Dermis microvascular lymphatic vessel endothelial cell (primary cell): ENCODE measurements around the gene LRFN2. TPM values are rescaled to one million over a fixed set of nuclear protein-coding genes. Genes with fewer than 3 reads are reported as not detected.
A peak's percentile ranks its signal among the peaks of the same experiment; 100 is the strongest.

Source experiments
- DNase-seq, 2 donors: peaks; one replicate each; pipeline versions ENCODE4 v3.0.0 to v3.0.0-alpha.2; 2010; ENCODE audit warnings: low read depth in 2 of 2
- total RNA-seq: library from RNA; depleted of rRNA; stranded (reverse); fragments of >200 nt; gene quantifications from 2 replicates; pipeline ENCODE4 v1.2.1, GENCODE V29; 2014

LRFN2 gene
- total RNA-seq, 1 donor from 2014 or later: not detected

- no peak for DNase-seq
Observed at GRCh38 chr6:40379811-40380210, 207.4 kb downstream of the LRFN2 start.

DNA sequence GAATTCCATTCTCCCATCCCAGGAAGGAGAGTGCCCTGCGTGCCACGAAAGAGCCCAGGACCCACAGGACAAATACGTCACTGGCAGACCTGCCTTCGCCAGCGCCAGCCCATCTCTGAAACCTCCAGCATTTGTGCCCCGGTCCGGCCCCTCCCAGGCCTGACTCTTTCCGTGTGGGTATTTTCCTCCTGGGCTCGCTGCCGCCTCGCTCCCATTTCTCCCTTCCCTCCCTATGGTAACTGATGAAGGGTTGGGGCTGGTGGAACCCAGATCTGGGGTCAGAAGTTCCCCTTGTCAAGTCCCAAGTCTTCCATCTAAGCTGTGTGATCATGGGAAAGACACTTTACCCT is 208.5 kb downstream of the LRFN2 start:
- no peak for DNase-seq

- DNase-seq: no peak
Observed at GRCh38 chr6:40378071-40378724, 209.0 kb downstream of the LRFN2 start.

GRCh38 chr6:40377173-40377806 is 209.9 kb downstream of the LRFN2 start:
- DNase-seq: no peak

DNA sequence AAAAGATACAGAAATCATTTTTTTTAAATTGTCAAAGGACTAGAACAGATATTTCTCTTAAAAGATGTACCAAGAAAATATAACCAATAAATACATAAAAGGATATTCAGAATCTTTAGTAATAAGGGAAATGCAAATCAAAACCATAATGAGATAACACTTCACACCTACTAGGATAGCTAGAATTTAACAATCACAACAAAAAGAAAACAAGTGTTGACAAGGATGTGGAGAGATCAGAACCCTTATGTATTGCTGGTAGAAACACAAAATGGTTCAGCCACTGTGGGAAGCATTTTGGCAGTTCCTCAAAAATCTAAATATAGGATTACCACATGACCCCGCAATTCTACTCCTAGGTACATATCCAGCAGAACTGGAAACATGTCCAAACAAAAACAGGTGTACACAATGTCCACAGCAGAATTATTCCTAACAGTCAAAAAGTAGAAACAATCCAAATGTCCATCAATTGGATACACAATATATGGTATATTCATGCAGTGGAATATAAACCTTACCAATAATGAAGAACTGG is 211.0 kb downstream of the LRFN2 start:
- DNase-seq: no peak

DNA sequence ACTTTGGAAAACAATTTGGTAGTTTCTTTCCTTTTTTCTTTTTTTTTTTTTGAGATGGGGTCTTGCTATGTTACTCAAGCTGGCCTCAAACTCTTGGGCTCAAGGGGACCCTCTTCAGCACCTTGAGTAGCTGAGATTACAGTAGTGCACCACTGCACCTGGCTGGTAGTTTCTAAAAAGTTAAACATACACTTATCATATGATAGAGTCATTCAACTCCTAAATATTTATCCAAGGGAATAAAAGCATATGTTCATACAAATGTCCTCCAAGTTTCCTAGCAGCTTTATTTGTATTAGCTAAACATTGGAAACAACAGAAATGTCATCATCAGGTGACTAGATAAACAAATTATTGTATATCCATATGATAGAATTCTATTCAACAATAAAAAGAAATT is 213.9 kb downstream of the LRFN2 start:
- no peak for DNase-seq

- DNase-seq: no peak
Observed at GRCh38 chr6:40371621-40372020, 215.5 kb downstream of the LRFN2 start.

- DNase-seq: no peak
Observed at GRCh38 chr6:40371095-40371494, 216.1 kb downstream of the LRFN2 start.

GRCh38 chr6:40369891-40370290 is 217.3 kb downstream of the LRFN2 start:
- DNase-seq: no peak

DNA sequence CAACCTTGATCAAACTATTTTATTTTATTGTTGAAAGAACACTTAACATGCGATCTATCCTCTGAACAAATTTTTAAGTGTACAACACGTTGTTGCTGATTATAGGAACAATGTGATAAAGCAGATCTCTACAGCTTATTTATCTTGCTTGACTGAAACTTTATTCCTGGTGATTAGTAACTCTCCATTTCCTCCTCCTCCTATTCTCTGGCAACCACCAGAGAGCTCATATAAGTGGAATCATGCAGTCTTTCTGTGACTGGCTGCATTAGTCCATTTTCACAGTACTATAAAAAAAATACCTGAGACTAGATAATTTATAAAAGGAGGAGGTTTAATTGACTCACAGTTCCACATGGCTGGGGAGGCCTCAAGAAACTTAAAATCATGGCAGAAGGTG is 218.1 kb downstream of the LRFN2 start:
- DNase-seq: no peak

DNA sequence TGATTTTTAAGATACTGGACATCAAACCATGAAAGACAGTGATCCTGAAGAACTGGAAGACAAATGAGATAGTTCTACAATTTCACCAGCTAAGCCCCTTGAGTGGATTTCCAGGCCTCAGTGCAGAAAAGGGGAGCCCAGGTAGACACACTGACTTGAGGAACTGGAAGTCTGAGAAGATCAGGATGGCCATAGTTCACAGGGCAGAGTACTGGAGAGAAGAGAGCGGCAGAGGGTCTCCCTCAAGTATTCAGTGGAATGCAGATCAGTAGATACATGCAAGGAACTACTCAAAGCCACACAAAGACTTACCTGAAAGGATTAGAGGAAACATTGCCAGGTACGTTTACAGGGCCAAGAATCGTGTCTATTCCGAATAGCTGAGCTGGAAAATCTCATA is 224.3 kb downstream of the LRFN2 start:
- no peak for DNase-seq

DNA sequence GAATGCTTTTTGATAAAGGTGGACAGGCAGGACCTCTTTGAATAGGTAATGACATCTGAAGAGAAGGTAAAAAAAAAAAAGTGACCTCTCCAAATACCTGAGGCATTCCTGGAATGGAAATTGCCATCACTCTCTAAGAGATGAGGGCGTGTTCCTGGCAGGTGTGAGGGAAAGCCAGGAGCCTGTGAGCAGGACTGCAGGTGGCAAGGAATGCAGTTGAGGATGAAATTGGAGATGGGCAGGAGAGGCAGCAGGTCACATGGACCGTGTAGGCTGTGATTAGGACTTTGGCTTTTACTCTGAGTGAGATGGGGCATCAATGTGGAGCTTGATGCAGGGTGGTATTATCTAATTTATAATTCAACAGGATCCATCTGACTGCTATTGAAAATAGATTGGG is 227.4 kb downstream of the LRFN2 start:
- no peak for DNase-seq

- DNase-seq: no peak
Observed at GRCh38 chr6:40358473-40359460, 228.4 kb downstream of the LRFN2 start.

- DNase-seq: no peak
Observed at GRCh38 chr6:40356242-40356910, 230.8 kb downstream of the LRFN2 start.

DNA sequence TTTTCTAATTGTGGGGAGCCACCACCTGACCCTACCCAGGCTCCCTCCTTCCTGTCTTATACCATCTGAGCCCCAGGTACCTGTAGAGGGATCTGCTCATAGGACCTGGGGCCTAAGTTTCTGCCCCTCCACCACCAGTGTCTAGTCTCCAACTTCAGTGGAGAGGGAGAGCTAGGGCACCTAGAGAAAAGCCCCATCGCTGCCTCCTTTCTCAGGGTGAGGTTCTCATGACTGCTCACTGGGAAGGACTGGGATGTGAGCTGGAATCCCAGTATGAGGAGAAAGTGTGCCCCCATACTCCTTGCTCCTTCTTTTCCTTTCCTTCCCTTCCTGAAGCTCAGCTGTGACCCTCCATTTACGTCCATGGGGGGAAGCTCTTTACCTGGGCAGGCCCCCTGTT is 231.6 kb downstream of the LRFN2 start:
- no peak for DNase-seq

DNA sequence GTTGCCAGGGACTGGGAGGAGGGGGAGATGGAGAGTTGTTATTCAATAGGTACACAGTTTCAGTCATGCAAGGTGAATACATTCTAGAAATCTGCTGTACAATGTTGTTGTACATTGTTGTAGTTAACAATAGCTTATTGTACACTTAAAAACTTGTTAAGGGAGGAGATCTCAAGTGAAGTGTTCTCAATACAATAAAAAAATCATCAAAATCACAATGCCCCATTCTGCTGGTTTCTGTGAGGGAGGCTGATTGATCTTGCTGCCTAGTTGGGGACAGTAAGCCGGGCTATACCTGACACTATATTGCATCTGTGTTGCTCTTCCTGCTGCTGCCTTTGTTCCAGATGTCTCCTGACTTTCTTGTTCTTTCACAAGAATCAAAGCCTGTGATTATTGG is 232.1 kb downstream of the LRFN2 start:
- no peak for DNase-seq

DNA sequence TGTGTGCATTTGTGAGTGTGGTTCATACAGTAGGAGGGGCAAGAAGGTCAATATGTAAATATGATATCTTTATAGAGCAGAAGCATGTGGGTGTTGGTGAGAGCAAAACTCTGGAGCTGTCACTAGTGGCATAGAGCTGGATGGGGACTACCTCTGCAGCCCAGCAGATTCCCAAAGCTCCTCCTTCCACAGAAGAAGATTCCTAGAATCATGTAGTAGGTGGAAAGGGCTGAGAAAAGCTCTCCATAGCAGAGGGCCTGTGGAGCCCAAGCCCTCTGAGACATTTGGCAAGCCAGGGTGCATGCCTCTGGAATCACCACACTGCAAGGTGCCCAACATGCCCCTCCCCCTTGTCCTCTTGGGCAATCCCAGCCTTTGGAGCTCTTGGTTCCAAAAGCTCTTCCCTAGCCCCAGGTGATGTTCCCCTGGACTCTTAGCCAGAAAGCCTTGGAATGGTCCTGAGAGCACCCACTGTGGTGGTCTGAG is 233.2 kb downstream of the LRFN2 start:
- DNase-seq: no peak

DNA sequence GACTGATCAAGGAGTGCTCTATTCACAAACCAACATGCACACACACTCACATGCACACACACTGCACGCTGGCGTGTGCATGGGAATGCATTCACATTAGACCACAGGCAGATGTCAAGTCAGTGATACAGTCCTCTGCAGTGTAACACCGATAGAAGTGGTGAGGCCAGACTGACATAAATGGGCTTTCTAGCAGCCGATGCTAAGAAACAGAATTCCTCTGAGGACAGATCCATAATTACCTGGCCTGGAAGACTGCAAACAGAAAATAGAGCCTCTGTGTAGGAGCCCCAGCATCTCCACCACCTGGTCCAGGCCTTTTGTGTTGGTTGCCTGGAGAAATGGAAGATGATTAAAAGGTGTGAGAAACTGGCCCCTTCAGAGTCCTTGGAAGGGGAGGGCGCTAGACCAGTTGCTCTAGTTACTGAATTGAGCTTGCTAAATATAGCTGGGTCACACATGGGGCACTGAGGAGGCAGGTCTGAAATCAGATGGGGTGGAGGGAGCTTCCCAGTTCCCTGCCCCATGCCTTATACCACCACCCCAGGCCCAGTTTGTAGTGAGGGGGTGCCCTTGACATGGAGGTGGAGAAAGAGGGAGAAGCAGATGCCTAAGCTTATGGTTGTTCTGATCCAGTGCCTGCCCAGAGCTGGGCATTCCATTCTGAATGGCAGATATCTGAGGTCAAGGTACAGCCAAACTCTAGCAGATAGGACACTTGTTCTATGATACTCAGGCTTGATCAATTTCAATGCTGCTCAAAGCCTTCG is 233.8 kb downstream of the LRFN2 start:
- no peak for DNase-seq

- no peak for DNase-seq
Observed at GRCh38 chr6:40352527-40353170, 234.5 kb downstream of the LRFN2 start.

GRCh38 chr6:40352006-40352405 is 235.2 kb downstream of the LRFN2 start:
- peak in 1 of 2 donors; percentile 21 for DNase-seq
